Epithelial cell of esophagus (primary cell): ENCODE measurements around the gene SLC25A1.
A peak's percentile ranks its signal among the peaks of the same experiment; 100 is the strongest.

Source experiments
- DNase-seq: peaks from one replicate; pipeline ENCODE4 v3.0.0; 2010; ENCODE audit warnings: low read depth
- H3K4me3 ChIP-seq: 2 replicates; pipeline ENCODE4 v1.5.1; 2011; ENCODE audit warnings: mild to moderate bottlenecking, low read length, control low read depth
- CTCF ChIP-seq: IDR thresholded peaks from 2 replicates; pipeline ENCODE4 v1.5.1; 2011; ENCODE audit warnings: low read depth, mild to moderate bottlenecking, low read length, control low read depth, inconsistent platforms; ENCODE audit not compliant: insufficient read depth; ENCODE audit errors: missing control alignments

Gene SLC25A1

GRCh38 chr22:19197997-19198865 lies 19.7 kb upstream of the SLC25A1 start:
- no peak overlapping the region for H3K4me3 ChIP-seq
- no peak for DNase-seq
- no peak for TF ChIP-seq CTCF

DNA sequence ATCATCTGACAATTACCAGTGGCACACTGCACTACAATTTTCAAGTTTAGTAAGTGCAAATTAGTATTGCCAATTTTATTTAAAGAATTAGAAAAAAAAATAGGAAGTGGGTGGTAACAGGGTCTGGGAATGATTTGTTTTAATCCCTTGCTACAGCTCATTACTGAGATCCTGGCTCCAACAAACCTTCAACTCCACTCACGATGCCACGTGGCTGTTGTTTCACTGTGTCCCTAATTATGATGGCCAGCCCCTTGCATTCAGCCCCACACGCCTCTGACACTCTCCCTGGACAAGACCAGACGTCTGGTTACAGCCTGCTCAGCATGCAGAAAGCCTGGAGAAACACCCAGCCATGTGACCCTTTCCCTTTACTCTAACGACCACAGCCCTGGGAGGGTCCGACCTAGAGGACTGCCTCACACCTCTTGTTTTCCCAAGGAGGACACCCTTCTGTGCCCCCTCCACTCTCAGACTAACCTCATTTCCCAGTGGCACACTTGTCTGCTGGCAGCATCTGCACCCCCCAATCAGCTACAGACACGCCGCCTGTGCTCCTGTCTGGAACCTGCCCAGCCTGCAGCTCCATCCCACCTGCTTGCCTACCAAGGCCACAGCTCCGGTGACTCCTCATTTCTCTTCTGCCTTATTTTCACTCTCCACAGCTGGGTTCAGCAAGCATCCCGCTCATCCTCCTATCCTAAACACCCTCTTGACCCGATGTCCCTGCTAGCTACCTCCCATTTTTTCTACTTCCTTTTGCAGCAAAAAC lies 18.5 kb upstream of the SLC25A1 start:
- no peak for DNase-seq
- TF ChIP-seq CTCF = no peak

DNA sequence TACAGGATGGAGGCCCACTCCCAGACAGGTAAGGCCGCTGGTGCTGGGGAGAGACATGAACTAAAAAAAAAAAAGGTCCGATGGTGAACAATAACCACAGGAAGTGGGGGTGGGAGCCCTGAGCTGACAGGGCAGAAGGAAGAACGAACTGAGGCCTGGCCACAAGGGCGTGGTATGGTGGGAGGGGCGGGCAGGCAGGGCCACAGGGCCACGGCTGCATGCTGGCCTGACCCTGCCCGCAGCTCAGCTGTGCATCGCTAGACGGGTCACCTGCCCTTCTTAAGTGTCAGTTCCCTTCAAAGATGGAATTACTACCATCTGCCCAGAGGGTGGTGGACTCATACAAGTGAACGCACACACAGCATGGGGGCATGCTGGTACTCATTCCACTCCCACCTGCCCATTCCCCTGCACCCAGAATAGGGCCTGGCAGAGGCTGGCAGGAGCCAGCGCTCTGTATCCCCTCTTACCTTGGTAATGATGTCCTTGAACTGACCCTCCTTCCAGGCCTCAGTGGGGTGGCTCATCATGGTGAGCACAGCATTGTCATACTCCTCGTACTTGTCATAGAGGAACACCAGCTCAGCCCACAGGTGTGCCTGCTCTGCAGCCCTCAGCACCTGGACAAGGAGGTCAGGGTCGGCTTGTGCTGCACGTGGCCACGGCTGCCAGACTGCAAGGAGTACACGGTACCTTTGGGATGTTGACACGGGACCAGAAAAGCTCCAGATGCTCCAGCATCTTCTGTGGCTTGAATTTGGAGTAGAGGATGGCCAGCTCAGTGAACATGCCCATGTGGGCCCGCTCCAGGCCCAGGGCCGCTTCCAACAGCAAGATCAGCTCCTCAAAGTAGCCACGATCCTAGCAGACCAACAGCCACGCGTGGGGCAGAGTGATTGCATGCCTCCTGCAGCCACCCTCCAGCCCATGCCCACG lies 17.5 kb upstream of the SLC25A1 start:
- DNase-seq = no peak
- no peak for TF ChIP-seq CTCF
- H3K4me3 ChIP-seq = no peak overlapping the region

More for the DNA sequence above, 18.5 kb upstream of the SLC25A1 start:
- H3K4me3 ChIP-seq = no peak overlapping the region

- no peak overlapping the region for H3K4me3 ChIP-seq
- no peak for TF ChIP-seq CTCF
- peak; percentile 37 for DNase-seq
Observed at GRCh38 chr22:19194766-19195536, 16.4 kb upstream of the SLC25A1 start.

GRCh38 chr22:19193879-19194278 lies 15.3 kb upstream of the SLC25A1 start:
- TF ChIP-seq CTCF = no peak
- H3K4me3 ChIP-seq = no peak overlapping the region

More at GRCh38 chr22:19193879-19194278, 15.3 kb upstream of the SLC25A1 start:
- DNase-seq = no peak
